GM19240 (cell line): ENCODE measurements around the gene DGLUCY.
"Not testable (repeated sequence)": the region's sequence is repeated elsewhere in the genome, so short reads cannot be mapped to it uniquely, and the experiment has no call there.

ENCODE experiments used
- DNase-seq: peaks from one replicate; pipeline ENCODE4 v3.0.0; 2011; ENCODE audit warnings: low spot score; ENCODE audit not compliant: insufficient read length

The DGLUCY gene

DNA sequence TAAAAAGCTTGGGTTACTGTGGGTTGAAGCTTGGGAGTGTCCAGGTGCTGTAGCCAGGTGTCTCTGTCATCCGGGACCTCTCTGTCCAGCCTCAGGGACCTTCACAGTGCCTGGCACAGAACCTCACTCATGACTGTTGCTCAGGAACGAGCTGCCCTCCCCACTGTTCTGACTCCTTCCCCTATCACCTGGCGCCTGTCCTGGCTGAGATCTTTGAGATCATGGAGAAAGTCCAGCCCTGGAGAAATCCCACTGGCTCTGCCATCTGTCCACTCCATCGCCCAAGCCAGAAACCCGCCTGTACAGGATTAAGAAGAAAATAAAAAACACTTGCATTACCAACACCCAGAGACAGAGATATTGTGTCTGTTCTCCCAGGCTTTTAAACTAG, 53.5 kb downstream of the DGLUCY start:
- no peak for DNase-seq

GRCh38 chr14:91169951-91170350, 56.1 kb downstream of the DGLUCY start:
- no peak for DNase-seq

GRCh38 chr14:91170504-91171121, 56.7 kb downstream of the DGLUCY start:
- DNase-seq = no peak

- DNase-seq = no peak
These were observed 57.4 kb downstream of the DGLUCY start for GRCh38 chr14:91171291-91171690.

DNA sequence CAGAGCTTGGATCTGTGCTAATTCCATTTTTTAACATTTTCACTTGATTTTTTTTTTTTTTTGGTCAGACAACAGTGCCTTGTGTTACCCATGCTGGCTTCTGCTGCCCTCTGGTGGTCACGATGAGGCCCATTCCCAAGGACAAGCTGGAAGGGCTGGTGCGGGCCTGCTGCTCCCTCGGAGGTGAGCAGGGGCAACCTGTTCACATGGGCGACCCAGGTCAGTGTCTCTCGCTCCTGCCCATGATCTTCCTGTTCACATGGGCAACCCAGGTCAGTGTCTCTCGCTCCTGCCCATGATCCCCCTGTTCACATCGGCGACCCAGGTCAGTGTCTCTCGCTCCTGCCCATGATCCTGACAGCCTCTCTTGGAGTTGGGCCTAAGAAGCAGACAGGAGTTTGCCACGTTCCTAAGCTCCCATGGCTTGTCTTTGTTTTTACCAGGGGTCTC, 59.4 kb downstream of the DGLUCY start:
- peak; percentile 62 for DNase-seq

DNA sequence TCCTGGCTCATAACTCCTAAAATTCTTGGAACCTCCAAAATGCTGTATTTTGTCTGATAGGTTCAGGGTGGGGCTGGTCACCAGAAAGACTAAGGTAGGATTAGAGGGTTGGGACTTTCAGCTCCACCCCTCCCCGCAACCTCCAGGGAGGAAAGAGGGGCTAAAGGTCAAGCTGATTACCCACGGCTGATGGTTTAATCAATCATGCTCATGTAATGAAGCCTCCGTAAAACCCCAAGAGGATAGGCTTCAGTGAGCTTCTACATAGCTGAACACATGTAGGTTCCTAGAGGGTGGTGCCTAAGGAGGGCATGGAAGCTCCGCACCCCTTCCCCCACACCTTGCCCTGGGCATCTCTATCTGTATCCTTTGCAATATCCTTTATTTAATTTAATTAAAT, 60.0 kb downstream of the DGLUCY start:
- DNase-seq = no peak

- DNase-seq = no peak
These were observed 61.7 kb downstream of the DGLUCY start for GRCh38 chr14:91175291-91176201.

GRCh38 chr14:91177073-91178034, 63.5 kb downstream of the DGLUCY start:
- DNase-seq = peak; percentile 40

DNA sequence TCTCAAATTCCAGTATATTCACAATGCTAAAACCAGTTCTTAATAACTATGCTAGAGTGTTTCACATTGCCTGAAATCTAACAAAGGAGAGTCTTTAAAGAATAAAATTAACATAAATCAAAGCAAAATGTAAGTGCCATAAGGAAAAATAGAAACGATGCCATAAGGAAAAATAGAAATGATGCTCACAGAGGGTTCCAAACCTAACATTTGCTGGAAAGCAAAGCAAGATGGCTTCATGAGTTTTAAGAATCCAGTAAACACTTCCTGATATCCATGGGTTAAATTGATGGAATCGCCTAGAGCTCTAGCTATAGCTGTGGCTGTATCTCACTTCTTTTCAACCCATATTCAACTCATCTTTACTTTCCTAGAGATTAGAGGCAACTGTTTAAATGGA, 66.7 kb downstream of the DGLUCY start:
- no peak for DNase-seq

DNA sequence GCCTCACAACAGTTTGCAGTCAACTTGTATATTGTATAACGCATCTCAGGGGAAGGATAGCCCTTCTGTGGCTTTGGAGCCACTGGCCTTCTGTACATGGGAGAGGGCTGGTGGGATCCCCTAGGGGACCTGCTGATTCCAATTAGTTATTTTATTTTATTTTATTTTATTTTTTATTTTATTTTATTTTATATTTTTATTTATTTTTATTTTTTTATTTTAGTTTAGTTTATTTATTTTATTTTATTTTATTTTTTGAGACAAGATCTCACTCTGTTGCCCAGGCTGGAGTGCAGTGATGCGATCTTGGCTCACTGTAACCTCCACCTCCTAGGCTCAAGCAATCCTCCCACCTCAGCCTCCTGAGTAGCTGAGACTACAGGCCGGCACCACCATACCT, 68.9 kb downstream of the DGLUCY start:
- DNase-seq = not testable (repeated sequence)

DNA sequence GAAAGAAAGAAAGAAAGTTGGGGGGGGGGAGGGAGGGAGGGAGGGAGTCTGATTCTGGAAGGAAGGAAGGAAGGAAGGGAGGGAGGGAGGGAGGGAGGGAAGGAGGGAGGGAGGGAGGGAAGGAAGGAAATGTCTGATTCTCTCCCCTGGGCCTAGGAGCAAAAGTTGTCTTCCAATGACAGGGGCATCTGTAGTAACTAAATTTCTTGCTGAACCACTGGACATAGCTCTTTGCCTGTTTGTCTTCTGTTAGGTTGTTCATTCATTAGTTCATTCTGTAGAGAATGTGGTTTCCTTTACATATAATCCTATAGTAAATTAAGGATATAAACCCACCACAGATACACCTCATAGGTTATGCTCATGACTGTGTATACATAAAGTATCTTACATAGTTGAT, 70.7 kb downstream of the DGLUCY start:
- no peak for DNase-seq

- DNase-seq = no peak
These were observed 71.8 kb downstream of the DGLUCY start for GRCh38 chr14:91185721-91186120.

GRCh38 chr14:91186515-91187066, 72.7 kb downstream of the DGLUCY start:
- DNase-seq = no peak

- DNase-seq = no peak
These were observed 73.4 kb downstream of the DGLUCY start for GRCh38 chr14:91187271-91187670.

- no peak for DNase-seq
These were observed 77.0 kb downstream of the DGLUCY start for GRCh38 chr14:91190853-91191252.

- no peak for DNase-seq
These were observed 79.2 kb downstream of the DGLUCY start for GRCh38 chr14:91193069-91193468.

GRCh38 chr14:91195881-91196280, 82.0 kb downstream of the DGLUCY start:
- DNase-seq = no peak

- no peak for DNase-seq
These were observed 83.8 kb downstream of the DGLUCY start for GRCh38 chr14:91197631-91198030.

DNA sequence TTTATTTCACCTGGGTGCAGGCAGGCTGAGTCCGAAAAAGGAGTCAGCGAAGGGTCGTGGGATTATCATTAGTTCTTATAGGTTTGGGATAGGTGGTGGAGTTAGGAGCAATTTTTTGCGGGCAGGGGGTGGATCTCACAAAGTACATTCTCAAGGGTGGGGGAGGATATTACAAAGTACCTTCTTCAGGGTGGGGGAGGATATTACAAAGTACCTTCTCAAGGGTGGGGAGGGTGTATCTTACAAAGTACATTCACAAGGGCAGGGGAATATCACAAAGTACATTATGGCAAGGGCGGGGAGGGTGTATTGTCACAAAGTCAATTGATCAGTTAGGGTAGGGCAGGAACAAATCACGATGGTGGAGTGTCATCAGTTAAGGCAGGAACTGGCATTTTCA, 86.9 kb downstream of the DGLUCY start:
- DNase-seq = not testable (repeated sequence)

DNA sequence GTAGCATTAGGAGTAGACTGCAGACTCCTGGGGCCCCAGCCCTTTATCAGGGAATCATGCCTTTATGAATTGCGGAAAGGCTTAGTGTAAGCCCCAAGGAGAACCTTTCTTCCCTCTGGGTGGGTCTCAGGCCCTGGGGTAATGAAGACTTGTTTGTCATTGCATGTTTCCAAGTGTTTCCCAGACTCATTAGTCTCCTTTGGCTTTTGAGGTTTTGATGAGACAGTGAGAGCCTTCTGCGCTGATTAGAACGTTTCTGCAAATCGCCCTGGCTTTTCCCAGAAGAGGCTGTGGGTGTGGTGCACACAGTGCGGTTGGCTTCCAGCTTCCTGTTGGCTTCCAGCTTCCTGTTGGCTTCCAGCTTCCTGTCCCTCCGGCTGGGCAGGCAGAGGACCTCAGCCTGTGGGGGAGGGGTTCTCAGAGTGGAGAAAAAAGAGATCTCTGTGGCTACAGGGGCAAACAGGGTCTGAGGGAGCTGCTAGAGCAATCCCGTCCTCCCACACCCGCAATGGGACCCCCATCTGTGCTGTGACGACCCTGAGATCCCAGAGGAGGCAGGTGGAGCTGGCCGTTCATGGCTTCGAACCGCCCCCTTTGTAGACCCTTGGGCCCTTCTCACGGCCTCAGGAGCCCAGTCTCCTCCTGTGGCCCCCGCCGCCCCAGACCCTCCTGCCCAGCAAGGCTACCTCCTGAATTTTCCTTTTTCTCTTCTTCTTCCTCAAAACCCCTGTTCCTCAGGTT, 88.5 kb downstream of the DGLUCY start:
- DNase-seq = no peak

DNA sequence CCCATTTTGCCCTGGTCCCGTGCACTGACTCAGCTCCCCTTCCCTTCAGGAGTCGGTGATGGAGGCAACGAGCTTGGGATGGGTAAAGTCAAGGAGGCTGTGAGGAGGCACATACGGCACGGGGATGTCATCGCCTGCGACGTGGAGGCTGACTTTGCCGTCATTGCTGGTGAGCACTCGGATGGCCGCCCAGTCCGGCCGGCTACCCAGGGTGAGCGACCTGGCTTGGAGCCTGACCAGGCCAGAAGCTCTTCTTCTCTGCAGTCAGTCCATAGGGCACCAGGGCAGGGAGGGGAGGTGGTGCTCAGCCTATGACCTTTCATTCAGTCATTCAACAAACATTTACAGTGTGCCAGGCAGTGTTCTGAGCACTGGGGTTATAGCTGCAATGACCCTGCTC, 90.8 kb downstream of the DGLUCY start:
- DNase-seq = no peak
